HG03039 (cell line): ENCODE data around the gene MTX1.
"Not testable (repeated sequence)": the region's sequence is repeated elsewhere in the genome, so short reads cannot be mapped to it uniquely, and the experiment has no call there.

Experiments
- ATAC-seq: cut with Tn5 transposase; IDR thresholded peaks from one replicate; pipeline ENCODE4 v1.9.1; 2021; ENCODE audit warnings: mild to moderate bottlenecking, moderate library complexity; ENCODE audit not compliant: unreplicated experiment

MTX1 gene

GRCh38 chr1:155188268-155188667 is 20.2 kb upstream of the MTX1 start:
- no peak for ATAC-seq

- not testable (repeated sequence) for ATAC-seq
Observed at GRCh38 chr1:155189926-155190325, 18.6 kb upstream of the MTX1 start.

GRCh38 chr1:155191904-155192303 is 16.6 kb upstream of the MTX1 start:
- ATAC-seq: no peak

GRCh38 chr1:155192346-155193274 is 15.9 kb upstream of the MTX1 start:
- no peak for ATAC-seq

- peak; percentile 57 for ATAC-seq
Observed at GRCh38 chr1:155193275-155193990, 15.1 kb upstream of the MTX1 start.

- not testable (repeated sequence) for ATAC-seq
Observed at GRCh38 chr1:155193991-155194240, 14.6 kb upstream of the MTX1 start.

- no peak for ATAC-seq
Observed at GRCh38 chr1:155195201-155196102, 13.0 kb upstream of the MTX1 start.

- ATAC-seq: no peak
Observed at GRCh38 chr1:155196103-155196892, 12.2 kb upstream of the MTX1 start.

- ATAC-seq: no peak
Observed at GRCh38 chr1:155196893-155197638, 11.4 kb upstream of the MTX1 start.

GRCh38 chr1:155197901-155198546 is 10.5 kb upstream of the MTX1 start:
- ATAC-seq: no peak

GRCh38 chr1:155198547-155198906 is 10.0 kb upstream of the MTX1 start:
- ATAC-seq: no peak

GRCh38 chr1:155199792-155200191 is 8.7 kb upstream of the MTX1 start:
- no peak for ATAC-seq

GRCh38 chr1:155200920-155201319 is 7.6 kb upstream of the MTX1 start:
- no peak for ATAC-seq

- ATAC-seq: no peak
Observed at GRCh38 chr1:155202198-155202597, 6.3 kb upstream of the MTX1 start.

- no peak for ATAC-seq
Observed at GRCh38 chr1:155202731-155203515, 5.6 kb upstream of the MTX1 start.

GRCh38 chr1:155205035-155205434 is 3.5 kb upstream of the MTX1 start:
- no peak for ATAC-seq

- ATAC-seq: no peak
Observed at GRCh38 chr1:155205969-155206593, 2.4 kb upstream of the MTX1 start.
